HepG2 (cell line): ENCODE data around the gene INAFM1. TPM values are rescaled to one million over a fixed set of nuclear protein-coding genes. Genes with fewer than 3 reads are reported as not detected.

Experiments used
- ATAC-seq: fragments of 200-7000 bp; cut with Tn5 transposase; 3 replicates; pipeline ENCODE4 v1.9.1; 2020; ENCODE audit warnings: mild to moderate bottlenecking, moderate library complexity
- BruUV-seq: library from RNA; stranded (reverse); fragments of 400-500 nt; replicated peaks from 2 replicates; lab custom pipeline; 2021; lab: Mats Ljungman, UMichigan
- CTCF ChIA-PET: fragments of 300-600 bp; formaldehyde crosslinking; extraction: SDS; loops from one replicate; lab custom pipeline; 2021; ENCODE audit warnings: low total read pairs, inconsistent platforms, low intra/inter-chr PET ratio; lab: Yijun Ruan, JAX
- POLR2A ChIA-PET: fragments of 350-600 bp; sonication (Branson Sonifier 250); formaldehyde crosslinking; loops from one replicate; lab custom pipeline; 2020; ENCODE audit warnings: antibody characterized with exemption, inconsistent platforms; lab: Yijun Ruan, JAX
- DNase-seq: peaks from one replicate; pipeline ENCODE4 v3.0.0-alpha.2; 2015; ENCODE audit warnings: low spot score
- FAIRE-seq: peaks from 3 replicates; lab custom pipeline; 2011; peaks lifted over from hg19 to GRCh38; lab: Jason Lieb, UNC
- H2AFZ ChIP-seq: one replicate; pipeline ENCODE4 v1.6.1; 2011; ENCODE audit warnings: low read length, inconsistent platforms
- H3K27ac ChIP-seq: fragments of 300-600 bp; 3 replicates; pipeline ENCODE4 v1.8.0; 2011; ENCODE audit warnings: mixed run types, mild to moderate bottlenecking, mixed read lengths, low read length, inconsistent platforms; ENCODE audit not compliant: insufficient read depth; ENCODE audit errors: extremely low read length
- H3K27me3 ChIP-seq, 2 experiments: fragments of 200-600 bp in 1 of 2; 2 replicates in 1 of 2; 3 replicates in 1 of 2; pipeline versions ENCODE4 v1.6.0 to v1.8.0; 2011; ENCODE audit warnings: low read length in 2 of 2, mild to moderate bottlenecking in 2 of 2, moderate library complexity in 2 of 2, inconsistent platforms in 1 of 2; ENCODE audit not compliant: insufficient read depth in 2 of 2, control insufficient read depth in 1 of 2
- H3K36me3 ChIP-seq, 2 experiments: fragments of 200-600 bp in 1 of 2; replicated peaks in 1 of 2; 2 replicates in 1 of 2; 3 replicates in 1 of 2; pipeline versions ENCODE4 v1.5.1 to v1.8.0; 2011; ENCODE audit warnings: low read length in 2 of 2, inconsistent platforms in 1 of 2; ENCODE audit not compliant: insufficient read depth in 2 of 2, control insufficient read depth in 1 of 2
- H3K4me1 ChIP-seq: 2 replicates; pipeline ENCODE4 v1.5.1; 2012; ENCODE audit warnings: low read length, inconsistent platforms; ENCODE audit not compliant: insufficient read depth
- H3K4me2 ChIP-seq: 2 replicates; pipeline ENCODE4 v1.6.0; 2011; ENCODE audit warnings: low read depth, low read length, inconsistent platforms
- H3K4me3 ChIP-seq, 3 experiments: fragments of 200-600 bp in 1 of 3; sonication (generic), shearing (Covaris generic) in 1 of 3; replicated peaks in 1 of 3; 2 replicates each; pipeline ENCODE4 v1.5.1; 2011 to 2016; ENCODE audit warnings: low read length in 3 of 3, inconsistent platforms in 2 of 3, low read depth in 2 of 3, mild to moderate bottlenecking in 2 of 3, control low read depth in 1 of 3, mixed read lengths in 1 of 3; ENCODE audit not compliant: insufficient read depth in 1 of 3
- H3K79me2 ChIP-seq: one replicate; pipeline ENCODE4 v1.6.1; 2011; ENCODE audit warnings: low read length, inconsistent platforms; ENCODE audit not compliant: insufficient read depth
- H3K9ac ChIP-seq: 2 replicates; pipeline ENCODE4 v1.6.0; 2011; ENCODE audit warnings: mild to moderate bottlenecking, low read depth, low read length, inconsistent platforms; ENCODE audit not compliant: insufficient read depth
- H3K9me3 ChIP-seq: 2 replicates; pipeline ENCODE4 v1.5.1; 2012; ENCODE audit warnings: mild to moderate bottlenecking, low read length
- H4K20me1 ChIP-seq: 2 replicates; pipeline ENCODE4 v1.6.0; 2011; ENCODE audit warnings: inconsistent platforms, mild to moderate bottlenecking, low read length, moderate library complexity; ENCODE audit not compliant: insufficient read depth
- CC2D1A ChIP-seq: sonication (generic); formaldehyde crosslinking; IDR thresholded peaks from 2 replicates; pipeline ENCODE4 v1.8.1; 2023; ENCODE audit warnings: mild to moderate bottlenecking, missing genetic modification reagents
- CREM ChIP-seq, 2 experiments: sonication (generic) in 1 of 2; formaldehyde crosslinking in 1 of 2; IDR thresholded peaks; 2 replicates each; pipeline versions ENCODE4 v1.4.0 to v1.6.1; 2016 to 2020; ENCODE audit warnings: antibody characterized with exemption in 1 of 2, mild to moderate bottlenecking in 1 of 2, missing genetic modification reagents in 1 of 2
- FOXC1 ChIP-seq: sonication (generic); formaldehyde crosslinking; IDR thresholded peaks from 2 replicates; pipeline ENCODE4 v1.8.0; 2022; ENCODE audit warnings: mild to moderate bottlenecking, missing genetic modification reagents, borderline replicate concordance
- MXD4 ChIP-seq: IDR thresholded peaks from 2 replicates; pipeline ENCODE4 v1.6.1; 2016; ENCODE audit warnings: mild to moderate bottlenecking, missing biosample characterization, missing genetic modification reagents
- NR2F1 ChIP-seq, 2 experiments: fragments of 450-650 bp in 1 of 2; formaldehyde crosslinking in 1 of 2; IDR thresholded peaks; 2 replicates each; pipeline versions ENCODE4 v1.5.0 to v1.6.1; 2016 to 2020; ENCODE audit warnings: mild to moderate bottlenecking in 1 of 2, missing compliant biosample characterization in 1 of 2, missing genetic modification reagents in 1 of 2, moderate library complexity in 1 of 2
- NR2F2 ChIP-seq: IDR thresholded peaks from 2 replicates; pipeline ENCODE4 v1.6.1; 2012; ENCODE audit warnings: low read depth, inconsistent platforms, borderline replicate concordance
- SMARCE1 ChIP-seq: fragments of 450-650 bp; IDR thresholded peaks from 2 replicates; pipeline ENCODE4 v1.6.1; 2017; ENCODE audit warnings: borderline replicate concordance
- TP53 ChIP-seq: sonication (generic); formaldehyde crosslinking; conservative IDR thresholded peaks from 2 replicates; pipeline ENCODE4 v1.4.0; 2020; ENCODE audit warnings: missing genetic modification reagents
- YEATS4 ChIP-seq: sonication (generic); formaldehyde crosslinking; IDR thresholded peaks from 2 replicates; pipeline ENCODE4 v1.4.0; 2020; ENCODE audit warnings: missing genetic modification reagents, borderline replicate concordance
- ZFP90 ChIP-seq: sonication (generic); formaldehyde crosslinking; IDR thresholded peaks from 2 replicates; pipeline ENCODE4 v1.8.0; 2022; ENCODE audit warnings: missing genetic modification reagents, mild to moderate bottlenecking, inconsistent platforms, borderline replicate concordance
- ZMAT5 ChIP-seq: sonication (generic); formaldehyde crosslinking; IDR thresholded peaks from 2 replicates; pipeline ENCODE4 v1.5.0; 2020; ENCODE audit warnings: mild to moderate bottlenecking, low read depth, missing genetic modification reagents, borderline replicate concordance
- ZNF263 ChIP-seq: sonication (generic); formaldehyde crosslinking; IDR thresholded peaks from 2 replicates; pipeline ENCODE4 v1.4.0; 2020; ENCODE audit warnings: missing genetic modification reagents
- ZNF33A ChIP-seq: sonication (generic); formaldehyde crosslinking; IDR thresholded peaks from 2 replicates; pipeline ENCODE4 v1.5.1; 2020; ENCODE audit warnings: missing genetic modification reagents, mild to moderate bottlenecking, moderate library complexity, borderline replicate concordance
- ZNF34 ChIP-seq: sonication (generic); formaldehyde crosslinking; IDR thresholded peaks from 2 replicates; pipeline ENCODE4 v1.4.0; 2020; ENCODE audit warnings: mild to moderate bottlenecking, missing genetic modification reagents, borderline replicate concordance
- ZNF83 ChIP-seq: sonication (generic); formaldehyde crosslinking; IDR thresholded peaks from 2 replicates; pipeline ENCODE4 v1.4.0; 2020; ENCODE audit warnings: missing genetic modification reagents, mild to moderate bottlenecking, borderline replicate concordance
- WGBS: methylation state at CpG from one replicate; pipeline ENCODE4 v1.1.6; 2017; ENCODE audit warnings: low lambda C conversion rate; 5-methylcytosine and 5-hydroxymethylcytosine counted together
- in situ Hi-C: cut with HindIII; loops from 2 replicates; pipeline ENCODE4 v1.10.0; 2017; ENCODE audit warnings: low pct_unique_long_range_greater_than_20kb; ENCODE audit not compliant: extremely low pct_ligation_motif_present
- intact Hi-C: fragments of 100-400 bp; cut with micrococcal nuclease; formaldehyde crosslinking; loops from one replicate; pipeline ENCODE4 v1.10.0; 2022; ENCODE audit not compliant: unreplicated experiment
- polyA plus RNA-seq, 8 experiments: library from polyadenylated mRNA; depleted of rRNA in 3 of 8; stranded (reverse) in 7 of 8; unstranded in 1 of 8; fragments of >200 nt; fragmentation: Illumina TruSeq in 4 of 8; extraction: Trizol in 4 of 8; gene quantifications; 2 replicates each; pipeline versions ENCODE4 v1.2.1 to v1.2.3, GENCODE V29; 2011 to 2016; ENCODE audit warnings: low read depth in 4 of 8, missing spikeins in 1 of 8, mixed read lengths in 1 of 8; ENCODE audit not compliant: insufficient read depth in 1 of 8
- total RNA-seq, 5 experiments: library from RNA; depleted of rRNA; stranded (reverse); fragments of >200 nt; fragmentation: Illumina TruSeq; extraction: Trizol; gene quantifications; 2 replicates each; pipeline ENCODE4 v1.2.3, GENCODE V29; 2016; ENCODE audit warnings: low read depth in 1 of 5

Gene INAFM1
- total and polyA plus RNA-seq, 2 of the 13 experiments (the other 11 are each of a cell fraction or from before 2014, with no cell fraction given): 0.88 to 1.9 TPM

GRCh38 chr19:47239152-47239551 lies 35.5 kb upstream of the INAFM1 start:
- TF ChIP-seq ZNF83 (CRISPR knock-in tag) (no peak), ZMAT5 (CRISPR knock-in tag) (no peak), SMARCE1 (no peak), NR2F1 (CRISPR knock-in tag; IDR thresholded peaks at IDR 0.05) (no peak), ZFP90 (no peak), YEATS4 (no peak), ZNF34 (no peak), NR2F2 (no peak), TP53 (no peak), CREM (IDR thresholded peaks at IDR 0.05) (no peak), CREM (CRISPR knock-in tag; IDR thresholded peaks at IDR 0.05) (no peak), MXD4 (CRISPR knock-in tag) (no peak), FOXC1 (CRISPR knock-in tag) (no peak), ZNF33A (CRISPR knock-in tag) (no peak), CC2D1A (CRISPR knock-in tag) (no peak), ZNF263 (no peak)
- CTCF ChIA-PET: no interaction called here
- POLR2A ChIA-PET: interaction anchor here (0.8 to 1.5 kb wide), 2 partner anchors 13 to 50 kb away, joined by 3 to 5 read pairs; no protein-coding TSS in a partner anchor

More at GRCh38 chr19:47239152-47239551, 35.5 kb upstream of the INAFM1 start:
- Histone ChIP-seq H3K9ac (no peak overlapping the region), H3K27me3 (no peaks in the 10 kb centered on the region), H3K36me3 (no peaks in the 10 kb centered on the region), H2AFZ (no peak overlapping the region), H3K79me2 (no peaks in the 10 kb centered on the region), H3K4me1 (peaks cover 30% of the 10 kb centered on the region), H3K9me3 (no peaks in the 10 kb centered on the region), H4K20me1 (no peaks in the 10 kb centered on the region), H3K4me3 (no peak overlapping the region), H3K4me2 (no peak overlapping the region), H3K27ac (no peak overlapping the region)
- ATAC-seq (no peak), FAIRE-seq (no peak), DNase-seq (no peak)
- no TSS peak for BruUV-seq
- 68% methylated on average over 8 of the region's 16 CpGs for WGBS
- in situ Hi-C loops (no loop called here), intact Hi-C loops (no loop called here)
